Measurements from ENCODE around the gene PNPLA3.

PNPLA3 gene

DNA sequence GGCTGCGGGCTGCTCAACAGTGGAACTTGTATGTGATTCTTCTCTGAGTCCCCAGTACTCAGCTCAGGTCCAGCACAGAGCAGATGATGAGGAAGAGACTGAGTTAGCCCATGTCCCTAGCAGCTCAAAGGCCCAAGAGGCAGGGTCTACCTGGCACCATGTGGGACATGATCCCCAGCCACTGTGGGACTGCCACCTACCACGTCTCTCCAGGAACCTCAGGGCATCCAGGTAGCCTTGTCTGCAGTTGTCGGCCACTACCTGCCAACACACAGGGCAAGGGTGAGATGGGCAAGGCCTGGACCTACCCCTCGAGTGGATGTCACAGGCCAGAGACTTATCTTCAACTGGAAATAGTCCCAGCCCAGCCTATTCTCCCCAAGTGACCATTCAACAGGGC, 36.2 kb upstream of the PNPLA3 start:
- no peak for TF ChIP-seq CTCF (IDR thresholded peaks at IDR 0.05; ENCODE audit: insufficient read depth, low read length)
- TF ChIP-seq, protein P1, sequence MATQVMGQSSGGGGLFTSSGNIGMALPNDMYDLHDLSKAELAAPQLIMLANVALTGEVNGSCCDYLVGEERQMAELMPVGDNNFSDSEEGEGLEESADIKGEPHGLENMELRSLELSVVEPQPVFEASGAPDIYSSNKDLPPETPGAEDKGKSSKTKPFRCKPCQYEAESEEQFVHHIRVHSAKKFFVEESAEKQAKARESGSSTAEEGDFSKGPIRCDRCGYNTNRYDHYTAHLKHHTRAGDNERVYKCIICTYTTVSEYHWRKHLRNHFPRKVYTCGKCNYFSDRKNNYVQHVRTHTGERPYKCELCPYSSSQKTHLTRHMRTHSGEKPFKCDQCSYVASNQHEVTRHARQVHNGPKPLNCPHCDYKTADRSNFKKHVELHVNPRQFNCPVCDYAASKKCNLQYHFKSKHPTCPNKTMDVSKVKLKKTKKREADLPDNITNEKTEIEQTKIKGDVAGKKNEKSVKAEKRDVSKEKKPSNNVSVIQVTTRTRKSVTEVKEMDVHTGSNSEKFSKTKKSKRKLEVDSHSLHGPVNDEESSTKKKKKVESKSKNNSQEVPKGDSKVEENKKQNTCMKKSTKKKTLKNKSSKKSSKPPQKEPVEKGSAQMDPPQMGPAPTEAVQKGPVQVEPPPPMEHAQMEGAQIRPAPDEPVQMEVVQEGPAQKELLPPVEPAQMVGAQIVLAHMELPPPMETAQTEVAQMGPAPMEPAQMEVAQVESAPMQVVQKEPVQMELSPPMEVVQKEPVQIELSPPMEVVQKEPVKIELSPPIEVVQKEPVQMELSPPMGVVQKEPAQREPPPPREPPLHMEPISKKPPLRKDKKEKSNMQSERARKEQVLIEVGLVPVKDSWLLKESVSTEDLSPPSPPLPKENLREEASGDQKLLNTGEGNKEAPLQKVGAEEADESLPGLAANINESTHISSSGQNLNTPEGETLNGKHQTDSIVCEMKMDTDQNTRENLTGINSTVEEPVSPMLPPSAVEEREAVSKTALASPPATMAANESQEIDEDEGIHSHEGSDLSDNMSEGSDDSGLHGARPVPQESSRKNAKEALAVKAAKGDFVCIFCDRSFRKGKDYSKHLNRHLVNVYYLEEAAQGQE (IDR thresholded peaks at IDR 0.05; ENCODE audit: insufficient replicate concordance, low read depth), result no peak
- no peak for TF ChIP-seq SPI1 (IDR thresholded peaks at IDR 0.05; ENCODE audit: borderline replicate concordance, low read depth)
- TF ChIP-seq POLR2AphosphoS5 (IDR thresholded peaks at IDR 0.05; ENCODE audit: low read depth), result no peak
- no peak for DNase-seq (ENCODE audit: low read depth in 1 of 2, low spot score in 1 of 2)
- no peak overlapping the region for H3K27ac ChIP-seq (replicated peaks)

GRCh38 chr22:43888740-43889139, 34.9 kb upstream of the PNPLA3 start:
- DNase-seq (ENCODE audit: low read depth in 1 of 2, low spot score in 1 of 2), result no peak
- TF ChIP-seq, protein P1 (IDR thresholded peaks at IDR 0.05; ENCODE audit: insufficient replicate concordance, low read depth), result no peak
- TF ChIP-seq GABPA (IDR thresholded peaks at IDR 0.05; ENCODE audit: low read depth) (no peak), CTCF (IDR thresholded peaks at IDR 0.05; ENCODE audit: insufficient read depth, low read length) (no peak), SPI1 (IDR thresholded peaks at IDR 0.05; ENCODE audit: borderline replicate concordance, low read depth) (no peak), POLR2AphosphoS5 (IDR thresholded peaks at IDR 0.05; ENCODE audit: low read depth) (no peak)
- no peak overlapping the region for H3K27ac ChIP-seq (replicated peaks)
- no peak overlapping the region for H3K4me3 ChIP-seq (replicated peaks; ENCODE audit: insufficient read depth, low read length)
- H3K27me3 ChIP-seq (ENCODE audit: insufficient read depth, poor library complexity, severe bottlenecking), result peaks cover 32% of the 10 kb centered on the region

More for the DNA sequence above, 36.2 kb upstream of the PNPLA3 start:
- Histone ChIP-seq H3K4me3 (replicated peaks; ENCODE audit: insufficient read depth, low read length) (no peak overlapping the region), H3K27me3 (ENCODE audit: insufficient read depth, poor library complexity, severe bottlenecking) (peaks cover 22% of the 10 kb centered on the region)

- no peak overlapping the region for H3K4me3 ChIP-seq (replicated peaks; ENCODE audit: insufficient read depth, low read length)
- H3K27ac ChIP-seq (replicated peaks), result no peak overlapping the region
- TF ChIP-seq GABPA (IDR thresholded peaks at IDR 0.05; ENCODE audit: low read depth) (no peak), POLR2AphosphoS5 (IDR thresholded peaks at IDR 0.05; ENCODE audit: low read depth) (no peak), SPI1 (IDR thresholded peaks at IDR 0.05; ENCODE audit: borderline replicate concordance, low read depth) (no peak), CTCF (IDR thresholded peaks at IDR 0.05; ENCODE audit: insufficient read depth, low read length) (no peak)
- TF ChIP-seq, protein P1 (IDR thresholded peaks at IDR 0.05; ENCODE audit: insufficient replicate concordance, low read depth), result no peak
- DNase-seq (ENCODE audit: low read depth in 1 of 2, low spot score in 1 of 2), result no peak
- H3K27me3 ChIP-seq (ENCODE audit: insufficient read depth, poor library complexity, severe bottlenecking), result peaks cover 34% of the 10 kb centered on the region
These were observed 34.3 kb upstream of the PNPLA3 start for GRCh38 chr22:43889201-43889859.
